ENCODE data around the gene NKTR. TPM values are rescaled to one million over a fixed set of nuclear protein-coding genes. Genes with fewer than 3 reads are reported as not detected.
"Not testable (repeated sequence)": the region's sequence is repeated elsewhere in the genome, so short reads cannot be mapped to it uniquely, and the experiment has no call there.

Gene NKTR
- total RNA-seq (100 to 1,000 TPM; 256 to 269 TPM), polyA plus RNA-seq (10 to 100 TPM in 1 of 2 donors, 1 to 10 TPM in 1; 8.9 to 23.2 TPM)

GRCh38 chr3:42600111-42600957 is at the start of gene NKTR:
TSS of gene NKTR (plus strand) at chr3:42600686. CDS start at chr3:42601007, 321 bp downstream.
- peaks cover 27 to 49% (median 36%) of the 10 kb centered on the region in 4 donors for H3K4me1 Mint-ChIP-seq
- peak within 1 kb of the TSS; percentile 85 for H3K27ac ChIP-seq (ENCODE audit: low read depth, low read length)
- peak within 1 kb of the TSS; percentile 76 to 88 for H3K4me3 ChIP-seq (ENCODE audit: low read length in 2 of 2)
- no peaks in the 10 kb centered on the region for H3K27me3 ChIP-seq (ENCODE audit: insufficient read depth, low read length)
- peaks cover 22 to 34% of the 10 kb centered on the region in 2 donors for H3K36me3 Mint-ChIP-seq
- H3K27me3 Mint-ChIP-seq = no peaks in the 10 kb centered on the region
- H3K36me3 ChIP-seq (ENCODE audit: insufficient read depth, low read length) = peaks cover 2% of the 10 kb centered on the region
- H3K9me3 Mint-ChIP-seq = peaks cover 0 to 9% (median 4%) of the 10 kb centered on the region in 8 donors
- peak within 1 kb of the TSS; percentile 94 to 99 (median 98) for H3K27ac Mint-ChIP-seq
- ChIA-PET CTCF (ENCODE audit: partially characterized antibody) (interaction anchor here (0.6 to 3.9 kb wide), 11 partner anchors 8 to 145 kb away, joined by 3 to 21 read pairs (median 3); partner anchors contain the start of genes SEC22C and SS18L2), POLR2A (ENCODE audit: partially characterized antibody) (interaction anchor here (0.6 to 3.6 kb wide), 24 partner anchors 9 to 1090 kb away, joined by 3 to 93 read pairs (median 5); partner anchors contain the start of genes ABHD5, SEC22C, SS18L2 and VIPR1)
- H3K4me3 Mint-ChIP-seq = peak within 1 kb of the TSS; percentile 91 to 97 (median 94)
- intact Hi-C loops (cut with micrococcal nuclease) = loop anchor here (1.0 to 5.0 kb wide), 6 partner anchors 10 to 638 kb away; partner anchors contain the start of genes SS18L2, ULK4 and VIPR1
- peak; percentile 99 to 100 (median 100) for DNase-seq
- H3K4me1 ChIP-seq (ENCODE audit: insufficient read depth, low read length) = peaks cover 38% of the 10 kb centered on the region
- no peaks in the 10 kb centered on the region for H3K9me3 ChIP-seq (ENCODE audit: control insufficient read depth in 1 of 2, low read length in 2 of 2)

DNA sequence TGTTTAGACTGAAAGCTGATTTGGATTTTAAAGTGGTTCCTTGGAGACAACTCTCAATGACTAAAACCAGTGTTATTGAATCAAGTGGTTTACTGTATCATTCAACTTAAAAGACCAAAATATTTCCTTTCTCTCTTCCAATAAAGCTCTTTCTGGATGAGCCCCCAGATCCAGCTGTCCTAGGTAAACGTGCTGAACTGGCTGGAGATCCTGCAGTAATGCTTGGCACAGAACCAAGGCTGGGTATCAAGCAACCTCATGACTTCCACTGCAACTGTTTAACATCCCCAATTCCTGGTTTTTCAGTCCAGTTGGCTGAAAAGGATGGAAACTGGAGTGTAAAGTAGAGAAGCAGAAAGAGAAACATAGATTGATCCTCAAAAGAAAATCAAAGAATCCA is 47.7 kb upstream of the NKTR start:
- H3K27ac Mint-ChIP-seq = peak overlapping the region in 5 of 7 donors; percentile 41 to 96 (median 91)
- peak overlapping the region in 1 of 8 donors; percentile 39 for H3K4me3 Mint-ChIP-seq
- H3K27me3 ChIP-seq (ENCODE audit: insufficient read depth, low read length) = no peaks in the 10 kb centered on the region
- peaks cover 29 to 69% (median 49%) of the 10 kb centered on the region in 4 donors for H3K4me1 Mint-ChIP-seq
- ChIA-PET POLR2A (ENCODE audit: partially characterized antibody) (interaction anchor here (3.1 kb wide), 1 partner anchor 51 kb away, joined by 16 read pairs; the partner anchor contains the start of gene VIPR1), CTCF (ENCODE audit: partially characterized antibody) (interaction anchor here (0.8 to 40.6 kb wide), 3 partner anchors 20 to 111 kb away, joined by 3 to 1823 read pairs (median 3); partner anchors contain the start of gene VIPR1)
- peaks cover 45 to 55% of the 10 kb centered on the region in 2 donors for H3K36me3 Mint-ChIP-seq
- H3K9me3 Mint-ChIP-seq = no peaks in the 10 kb centered on the region
- H3K27ac ChIP-seq (ENCODE audit: low read depth, low read length) = no peak overlapping the region
- DNase-seq = no peak
- H3K4me3 ChIP-seq (ENCODE audit: low read length in 2 of 2) = no peak overlapping the region
- intact Hi-C loops (cut with micrococcal nuclease) = loop anchor here (10.0 kb wide), 1 partner anchor 658 kb away; no protein-coding TSS in a partner anchor
- no peaks in the 10 kb centered on the region for H3K27me3 Mint-ChIP-seq
- H3K4me1 ChIP-seq (ENCODE audit: insufficient read depth, low read length) = peaks cover 42% of the 10 kb centered on the region
- H3K36me3 ChIP-seq (ENCODE audit: insufficient read depth, low read length) = peaks cover 23% of the 10 kb centered on the region
- no peaks in the 10 kb centered on the region for H3K9me3 ChIP-seq (ENCODE audit: control insufficient read depth in 1 of 2, low read length in 2 of 2)

GRCh38 chr3:42556089-42556632 is 44.3 kb upstream of the NKTR start:
- no peaks in the 10 kb centered on the region for H3K27me3 Mint-ChIP-seq
- ChIA-PET CTCF (ENCODE audit: partially characterized antibody) (interaction anchor here (0.9 to 40.6 kb wide), 2 partner anchors 26 to 31 kb away, joined by 3 to 1823 read pairs; partner anchors contain the start of genes SEC22C and VIPR1), POLR2A (ENCODE audit: partially characterized antibody) (interaction anchor here (0.9 to 3.0 kb wide), 8 partner anchors 8 to 54 kb away, joined by 3 to 27 read pairs (median 9); partner anchors contain the start of genes NKTR, SEC22C, SS18L2 and VIPR1)
- H3K27ac Mint-ChIP-seq = peak overlapping the region; percentile 91 to 99 (median 98)
- peaks cover 31 to 52% (median 43%) of the 10 kb centered on the region in 4 donors for H3K4me1 Mint-ChIP-seq
- peaks cover 38 to 56% of the 10 kb centered on the region in 2 donors for H3K36me3 Mint-ChIP-seq
- peak overlapping the region; percentile 41 for H3K27ac ChIP-seq (ENCODE audit: low read depth, low read length)
- H3K9me3 ChIP-seq (ENCODE audit: control insufficient read depth in 1 of 2, low read length in 2 of 2) = no peaks in the 10 kb centered on the region
- peaks cover 44% of the 10 kb centered on the region for H3K4me1 ChIP-seq (ENCODE audit: insufficient read depth, low read length)
- H3K9me3 Mint-ChIP-seq = no peaks in the 10 kb centered on the region
- H3K27me3 ChIP-seq (ENCODE audit: insufficient read depth, low read length) = no peaks in the 10 kb centered on the region
- intact Hi-C loops (cut with micrococcal nuclease) = loop anchor here (1.0 to 10.0 kb wide), 7 partner anchors 9 to 661 kb away; partner anchors contain the start of genes ULK4 and VIPR1
- peak; percentile 78 to 86 (median 81) for DNase-seq
- peak overlapping the region; percentile 15 to 17 for H3K4me3 ChIP-seq (ENCODE audit: low read length in 2 of 2)
- H3K4me3 Mint-ChIP-seq = peak overlapping the region; percentile 46 to 88 (median 80)
- H3K36me3 ChIP-seq (ENCODE audit: insufficient read depth, low read length) = peaks cover 27% of the 10 kb centered on the region

DNA sequence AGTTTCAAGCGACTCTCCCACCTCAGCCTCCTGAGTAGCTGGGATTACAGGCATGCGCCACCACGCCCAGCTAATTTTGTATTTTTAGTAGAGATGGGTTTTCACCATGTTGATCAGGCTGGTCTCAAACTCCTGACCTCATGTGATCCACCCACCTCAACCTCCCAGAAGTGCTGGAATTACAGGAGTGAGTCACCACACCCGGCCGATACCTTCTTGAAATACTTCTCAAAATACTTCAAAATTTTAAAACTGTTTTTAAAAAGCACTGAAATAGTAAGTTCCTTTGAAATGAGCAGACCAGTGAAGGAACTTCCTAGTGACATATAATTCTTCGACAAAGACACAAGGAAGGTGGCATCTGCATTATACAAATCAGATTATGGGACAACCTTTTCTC is 43.7 kb upstream of the NKTR start:
- CTCF ChIA-PET (ENCODE audit: partially characterized antibody) = interaction anchor here (1.0 to 40.6 kb wide), 3 partner anchors 20 to 114 kb away, joined by 3 to 1823 read pairs (median 3); partner anchors contain the start of gene VIPR1
- H3K27me3 Mint-ChIP-seq; DNase-seq; H3K9me3 ChIP-seq (ENCODE audit: control insufficient read depth in 1 of 2, low read length in 2 of 2); H3K9me3 Mint-ChIP-seq; H3K27me3 ChIP-seq (ENCODE audit: insufficient read depth, low read length); H3K4me3 ChIP-seq (ENCODE audit: low read length in 2 of 2): not testable (repeated sequence)
- Histone ChIP-seq H3K36me3 (ENCODE audit: insufficient read depth, low read length) (peaks cover 29% of the 10 kb centered on the region), H3K27ac (ENCODE audit: low read depth, low read length) (peak overlapping the region; percentile 29), H3K4me1 (ENCODE audit: insufficient read depth, low read length) (peaks cover 44% of the 10 kb centered on the region)
- Mint-ChIP-seq H3K4me1 (peaks cover 31 to 52% (median 43%) of the 10 kb centered on the region in 4 donors), H3K27ac (peak overlapping the region; percentile 91 to 99 (median 98)), H3K4me3 (peak overlapping the region in 6 of 8 donors; percentile 75 to 88 (median 84)), H3K36me3 (peaks cover 38 to 60% of the 10 kb centered on the region in 2 donors)
- POLR2A ChIA-PET (ENCODE audit: partially characterized antibody) = interaction anchor here (1.0 to 3.0 kb wide), 5 partner anchors 9 to 55 kb away, joined by 3 to 27 read pairs (median 3); partner anchors contain the start of gene VIPR1
- intact Hi-C loops (cut with micrococcal nuclease) = loop anchor here (1.0 to 10.0 kb wide), 7 partner anchors 10 to 662 kb away; partner anchors contain the start of genes ULK4 and VIPR1

- peak; percentile 52 to 64 (median 58) for DNase-seq
- Histone ChIP-seq H3K4me1 (ENCODE audit: insufficient read depth, low read length) (peaks cover 44% of the 10 kb centered on the region), H3K27me3 (ENCODE audit: insufficient read depth, low read length) (no peaks in the 10 kb centered on the region), H3K27ac (ENCODE audit: low read depth, low read length) (no peak overlapping the region), H3K4me3 (ENCODE audit: low read length in 2 of 2) (no peak overlapping the region), H3K9me3 (ENCODE audit: control insufficient read depth in 1 of 2, low read length in 2 of 2) (no peaks in the 10 kb centered on the region), H3K36me3 (ENCODE audit: insufficient read depth, low read length) (peaks cover 26% of the 10 kb centered on the region)
- H3K4me1 Mint-ChIP-seq = peaks cover 31 to 51% (median 42%) of the 10 kb centered on the region in 4 donors
- ChIA-PET POLR2A (ENCODE audit: partially characterized antibody) (interaction anchor here (0.6 to 3.0 kb wide), 6 partner anchors 10 to 56 kb away, joined by 3 to 27 read pairs (median 4); partner anchors contain the start of gene VIPR1), CTCF (ENCODE audit: partially characterized antibody) (interaction anchor here (0.6 to 40.6 kb wide), 6 partner anchors 19 to 310 kb away, joined by 3 to 1823 read pairs (median 6); partner anchors contain the start of genes SS18L2 and VIPR1)
- H3K9me3 Mint-ChIP-seq = no peaks in the 10 kb centered on the region
- H3K27ac Mint-ChIP-seq = peak overlapping the region; percentile 57 to 91 (median 75)
- no peaks in the 10 kb centered on the region for H3K27me3 Mint-ChIP-seq
- H3K4me3 Mint-ChIP-seq = peak overlapping the region in 2 of 8 donors; percentile 38 to 59
- intact Hi-C loops (cut with micrococcal nuclease) = loop anchor here (1.0 to 10.0 kb wide), 7 partner anchors 25 to 663 kb away; partner anchors contain the start of gene ULK4
- H3K36me3 Mint-ChIP-seq = peaks cover 39 to 62% of the 10 kb centered on the region in 2 donors
Observed at GRCh38 chr3:42557854-42558253, 42.6 kb upstream of the NKTR start.
